Mesothelial cell of epicardium (in vitro differentiated cells): ENCODE data around the gene ATP8B2. TPM values are rescaled to one million over a fixed set of nuclear protein-coding genes. Genes with fewer than 3 reads are reported as not detected.

ENCODE experiments used
- DNase-seq, 2 experiments: peaks; one replicate each; pipeline ENCODE4 v3.0.0; 2021; ENCODE audit warnings: low spot score in 2 of 2; ENCODE audit not compliant: unreplicated experiment in 2 of 2
- H3K27ac Mint-ChIP-seq: 2 replicates; pipeline ENCODE4 v1.8.0; 2021; ENCODE audit warnings: mixed read lengths
- H3K27me3 Mint-ChIP-seq: 2 replicates; pipeline ENCODE4 v1.8.0; 2021; ENCODE audit warnings: low read depth, mixed read lengths
- H3K36me3 Mint-ChIP-seq: 2 replicates; pipeline ENCODE4 v1.8.0; 2021; ENCODE audit warnings: mixed read lengths
- H3K4me1 Mint-ChIP-seq: 2 replicates; pipeline ENCODE4 v1.8.0; 2021; ENCODE audit warnings: mixed read lengths
- H3K4me3 Mint-ChIP-seq: 2 replicates; pipeline ENCODE4 v1.8.0; 2021; ENCODE audit warnings: mild to moderate bottlenecking, moderate library complexity, mixed read lengths
- H3K9me3 Mint-ChIP-seq: 2 replicates; pipeline ENCODE4 v1.8.0; 2021; ENCODE audit warnings: mixed read lengths
- total RNA-seq: library from RNA; stranded (reverse); gene quantifications from 3 replicates; pipeline ENCODE4 v1.2.1, GENCODE V29; 2021
- TF ChIP-seq, protein P1 (sequence below): fragments of 200-600 bp; sonication (generic); IDR thresholded peaks from one replicate; pipeline ENCODE4 v1.5.0; 2021; ENCODE audit warnings: antibody characterized with exemption; ENCODE audit not compliant: unreplicated experiment

The ATP8B2 gene
- total RNA-seq, 1 donor from 2014 or later = 38.6 TPM

DNA sequence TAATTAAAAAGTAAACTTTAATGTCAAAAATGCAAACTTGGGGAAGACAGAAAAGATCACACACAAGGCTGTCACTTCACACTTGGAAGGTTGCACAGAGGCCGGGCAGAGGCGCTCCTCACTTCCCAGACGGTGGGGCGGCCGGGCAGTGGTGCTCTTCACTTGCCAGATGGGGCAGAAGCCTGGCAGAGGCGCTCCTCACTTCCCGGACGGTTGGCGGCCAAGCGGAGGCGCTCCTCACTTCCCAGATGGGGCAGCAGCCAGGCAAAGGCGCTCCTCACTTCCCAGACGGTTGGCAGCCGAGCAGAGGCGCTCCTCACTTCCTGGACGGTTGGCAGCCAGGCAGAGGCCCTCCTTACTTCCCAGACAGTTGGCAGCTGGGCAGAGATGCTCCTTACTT, 54.0 kb downstream of the ATP8B2 start:
- TF ChIP-seq, protein P1, sequence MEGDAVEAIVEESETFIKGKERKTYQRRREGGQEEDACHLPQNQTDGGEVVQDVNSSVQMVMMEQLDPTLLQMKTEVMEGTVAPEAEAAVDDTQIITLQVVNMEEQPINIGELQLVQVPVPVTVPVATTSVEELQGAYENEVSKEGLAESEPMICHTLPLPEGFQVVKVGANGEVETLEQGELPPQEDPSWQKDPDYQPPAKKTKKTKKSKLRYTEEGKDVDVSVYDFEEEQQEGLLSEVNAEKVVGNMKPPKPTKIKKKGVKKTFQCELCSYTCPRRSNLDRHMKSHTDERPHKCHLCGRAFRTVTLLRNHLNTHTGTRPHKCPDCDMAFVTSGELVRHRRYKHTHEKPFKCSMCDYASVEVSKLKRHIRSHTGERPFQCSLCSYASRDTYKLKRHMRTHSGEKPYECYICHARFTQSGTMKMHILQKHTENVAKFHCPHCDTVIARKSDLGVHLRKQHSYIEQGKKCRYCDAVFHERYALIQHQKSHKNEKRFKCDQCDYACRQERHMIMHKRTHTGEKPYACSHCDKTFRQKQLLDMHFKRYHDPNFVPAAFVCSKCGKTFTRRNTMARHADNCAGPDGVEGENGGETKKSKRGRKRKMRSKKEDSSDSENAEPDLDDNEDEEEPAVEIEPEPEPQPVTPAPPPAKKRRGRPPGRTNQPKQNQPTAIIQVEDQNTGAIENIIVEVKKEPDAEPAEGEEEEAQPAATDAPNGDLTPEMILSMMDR = no peak
- Mint-ChIP-seq H3K27me3 (peaks cover 3% of the 10 kb centered on the region), H3K27ac (no peak overlapping the region), H3K4me1 (peaks cover 2% of the 10 kb centered on the region), H3K9me3 (no peaks in the 10 kb centered on the region), H3K36me3 (no peaks in the 10 kb centered on the region), H3K4me3 (no peak overlapping the region)
- DNase-seq = no peak

DNA sequence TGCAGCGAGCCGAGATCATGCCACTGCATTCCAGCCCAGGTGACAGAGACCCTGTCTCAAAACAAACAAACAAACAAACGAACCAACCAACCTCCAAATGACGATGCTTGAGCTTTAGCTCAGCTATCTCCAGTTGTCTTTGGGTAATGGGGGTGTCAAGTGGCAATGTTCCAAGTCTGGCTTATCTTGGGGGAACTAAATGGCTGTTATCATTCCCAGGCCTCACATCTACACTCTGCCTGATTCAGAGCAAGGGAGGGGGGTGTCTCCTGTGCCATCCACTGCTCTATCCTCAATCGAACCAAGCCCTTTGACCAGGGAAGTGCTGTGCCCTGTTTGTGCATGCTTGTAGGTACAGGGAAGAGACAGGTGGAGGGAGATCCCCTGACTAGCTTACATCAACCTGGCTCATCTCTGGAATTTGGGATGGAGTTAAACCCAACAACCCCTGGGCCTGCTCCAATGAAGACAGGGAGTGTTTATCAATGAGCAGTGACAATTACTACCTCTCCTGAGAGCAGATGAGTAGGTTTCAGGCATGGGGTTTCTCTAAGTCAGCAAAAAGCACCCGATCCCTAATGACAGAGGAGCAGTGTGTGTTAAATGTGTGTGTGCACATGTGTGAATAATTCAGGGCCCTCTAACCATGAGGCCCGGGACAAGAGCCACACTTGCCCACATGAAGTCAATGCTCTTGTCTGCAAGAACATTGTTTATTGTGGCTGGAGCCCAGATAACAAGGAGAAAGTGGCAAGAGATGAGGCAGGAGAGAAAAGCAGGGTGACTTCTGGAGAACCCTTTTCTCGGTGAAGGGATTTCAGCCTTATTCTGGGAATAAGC, 59.5 kb downstream of the ATP8B2 start:
- no peaks in the 10 kb centered on the region for H3K9me3 Mint-ChIP-seq
- H3K27ac Mint-ChIP-seq = no peak overlapping the region
- H3K27me3 Mint-ChIP-seq = peaks cover 10% of the 10 kb centered on the region
- DNase-seq = no peak
- no peaks in the 10 kb centered on the region for H3K4me1 Mint-ChIP-seq
- H3K4me3 Mint-ChIP-seq = no peak overlapping the region
- H3K36me3 Mint-ChIP-seq = no peaks in the 10 kb centered on the region
- TF ChIP-seq, protein P1 = no peak

DNA sequence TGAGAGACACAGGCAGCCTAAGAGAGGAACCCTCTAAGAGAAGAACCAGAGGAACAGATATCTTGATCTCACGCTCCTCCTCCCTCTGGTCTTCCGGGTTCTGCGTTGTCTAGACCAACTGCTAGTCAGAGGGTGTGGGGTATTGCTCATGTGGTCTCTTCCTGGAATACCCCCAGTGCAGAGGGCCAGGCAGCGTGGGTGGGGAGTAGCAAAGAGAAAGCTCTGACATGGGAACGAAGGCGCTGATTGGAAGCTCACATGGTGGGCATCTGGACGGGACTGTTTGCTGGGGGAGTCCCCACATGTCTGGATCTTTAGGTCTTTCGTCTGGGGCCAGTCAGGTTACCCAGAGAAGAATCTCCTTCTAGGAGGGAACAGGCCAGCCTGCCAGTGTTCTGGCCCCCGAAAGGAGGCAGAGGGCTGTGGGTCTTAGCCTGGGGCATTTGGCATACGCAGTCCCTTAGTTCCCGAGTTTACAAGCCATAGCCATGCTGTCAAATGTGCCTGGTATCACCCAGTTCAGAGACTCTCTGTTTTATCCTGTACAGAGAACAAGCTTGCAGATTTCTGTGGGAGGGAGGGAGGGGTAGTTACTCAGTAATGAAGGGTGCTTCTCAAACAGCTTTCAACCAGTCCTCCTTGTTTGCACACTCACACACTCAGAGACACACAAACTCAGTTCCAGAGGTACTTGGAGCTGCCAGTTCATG, 61.5 kb downstream of the ATP8B2 start:
- peaks cover 10% of the 10 kb centered on the region for H3K27me3 Mint-ChIP-seq
- no peak overlapping the region for H3K27ac Mint-ChIP-seq
- TF ChIP-seq, protein P1 = no peak
- H3K9me3 Mint-ChIP-seq = no peaks in the 10 kb centered on the region
- H3K4me1 Mint-ChIP-seq = no peaks in the 10 kb centered on the region
- H3K36me3 Mint-ChIP-seq = no peaks in the 10 kb centered on the region
- no peak for DNase-seq
- H3K4me3 Mint-ChIP-seq = no peak overlapping the region

DNA sequence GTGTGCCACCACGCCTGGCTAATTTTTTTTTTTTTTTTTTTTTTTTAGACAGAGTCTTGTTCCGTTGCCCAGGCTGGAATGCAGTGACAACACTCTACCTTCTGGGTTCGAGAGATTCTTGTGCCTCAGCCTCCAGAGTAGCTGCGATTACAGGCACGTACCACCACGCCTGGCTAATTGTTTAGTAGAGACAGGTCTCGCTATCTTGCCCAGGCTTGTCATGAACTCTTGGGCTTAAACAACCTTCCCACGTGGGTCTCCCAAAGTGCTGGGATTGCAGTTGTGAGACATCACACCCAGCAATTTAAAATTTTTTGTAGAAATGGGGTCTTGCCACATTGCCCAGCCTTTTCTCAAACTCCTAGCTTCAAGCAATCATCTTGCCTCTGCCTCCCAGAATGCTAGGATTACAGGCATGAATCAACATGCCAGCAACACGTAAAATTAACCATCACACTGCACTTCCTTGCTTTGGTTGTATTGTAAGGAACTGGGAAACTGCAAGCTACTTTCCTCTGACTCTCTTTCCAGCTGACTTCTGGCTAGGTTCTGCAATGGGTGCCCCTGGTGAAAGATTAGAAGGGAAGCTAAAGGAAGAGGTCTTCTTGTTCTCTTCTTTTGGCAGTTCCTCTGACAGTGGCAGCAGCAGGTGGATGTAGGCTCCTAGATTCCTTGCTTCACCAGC, 65.9 kb downstream of the ATP8B2 start:
- H3K27me3 Mint-ChIP-seq = peaks cover 9% of the 10 kb centered on the region
- TF ChIP-seq, protein P1 = no peak
- H3K36me3 Mint-ChIP-seq = no peaks in the 10 kb centered on the region
- no peak overlapping the region for H3K4me3 Mint-ChIP-seq
- H3K4me1 Mint-ChIP-seq = no peaks in the 10 kb centered on the region
- DNase-seq = no peak
- no peak overlapping the region for H3K27ac Mint-ChIP-seq
- H3K9me3 Mint-ChIP-seq = peaks cover 8% of the 10 kb centered on the region

DNA sequence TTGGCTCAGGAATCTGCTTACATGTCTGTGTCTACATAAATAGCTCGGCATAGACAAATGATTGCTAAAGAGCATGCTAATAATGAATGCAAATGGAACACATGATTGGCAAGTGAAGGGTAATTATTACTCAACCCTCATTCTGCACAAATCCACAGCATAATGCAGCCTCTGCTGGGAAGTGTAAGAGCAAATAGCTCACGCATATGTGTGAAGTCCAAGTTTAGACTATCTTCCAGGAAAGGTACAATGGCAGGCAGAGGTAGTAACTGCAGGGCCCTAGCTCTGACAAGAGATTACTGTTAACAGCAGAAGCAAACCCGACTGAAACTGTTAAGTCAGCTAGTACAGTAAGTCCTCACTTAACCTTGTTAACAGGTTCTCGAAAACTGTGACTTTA, 72.8 kb downstream of the ATP8B2 start:
- Mint-ChIP-seq H3K27me3 (peaks cover 14% of the 10 kb centered on the region), H3K9me3 (peaks cover 14% of the 10 kb centered on the region), H3K27ac (no peak overlapping the region), H3K4me1 (no peaks in the 10 kb centered on the region), H3K4me3 (no peak overlapping the region), H3K36me3 (no peaks in the 10 kb centered on the region)
- TF ChIP-seq, protein P1 = no peak
- DNase-seq = no peak
